ENCODE measurements around the gene CNNM1.

CNNM1 gene

DNA sequence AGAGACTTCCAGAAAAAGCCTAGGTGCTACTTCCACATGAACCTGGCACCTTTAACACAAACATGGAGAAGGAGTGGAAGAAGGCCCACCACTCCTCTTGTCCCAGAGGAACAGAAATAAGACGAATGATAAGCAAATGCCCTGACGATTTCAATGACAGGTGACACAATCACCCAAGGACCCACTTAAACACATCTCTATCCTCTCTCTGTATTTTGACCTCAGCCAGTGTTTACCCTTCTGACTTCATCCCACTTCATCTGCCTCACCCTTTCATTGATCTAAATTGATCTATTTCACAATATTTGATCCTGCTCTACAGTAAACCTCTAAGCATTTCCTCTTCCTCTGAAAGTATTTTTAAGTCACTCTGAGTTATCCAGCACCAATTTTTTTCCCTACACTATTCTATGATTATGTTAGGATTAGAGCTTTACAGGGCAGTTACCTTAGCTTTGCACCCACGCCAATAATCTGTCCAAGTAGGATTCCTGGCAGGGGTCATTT, 92.1 kb downstream of the CNNM1 start:
- no peak for DNase-seq (ENCODE audit: low read depth)

DNA sequence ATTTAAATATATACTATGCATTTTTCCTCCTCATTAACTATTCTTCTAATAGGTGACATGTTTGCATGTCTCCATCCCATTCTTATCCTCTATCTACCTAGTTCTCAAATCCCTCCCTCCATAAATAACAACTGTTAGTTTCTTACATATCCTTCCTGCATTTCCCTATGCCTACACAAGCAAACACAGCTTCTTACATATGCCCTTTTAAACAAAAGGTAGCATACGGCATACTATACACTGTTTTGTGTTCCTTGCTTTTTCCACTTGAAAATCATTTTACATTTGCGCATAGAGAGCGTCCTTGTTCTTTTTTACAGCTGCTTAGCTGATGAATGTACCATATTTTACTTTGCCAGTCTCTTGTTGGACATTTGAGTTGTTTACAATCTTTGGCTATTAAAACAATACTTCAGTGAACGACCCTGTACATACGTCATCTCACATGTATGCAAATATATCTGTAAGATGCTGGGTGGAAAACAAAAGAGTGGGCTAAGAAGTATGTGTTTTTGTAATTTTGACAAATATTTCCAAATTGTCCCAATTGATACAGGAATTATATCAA, 93.5 kb downstream of the CNNM1 start:
- no peak for DNase-seq (ENCODE audit: low read depth)

DNA sequence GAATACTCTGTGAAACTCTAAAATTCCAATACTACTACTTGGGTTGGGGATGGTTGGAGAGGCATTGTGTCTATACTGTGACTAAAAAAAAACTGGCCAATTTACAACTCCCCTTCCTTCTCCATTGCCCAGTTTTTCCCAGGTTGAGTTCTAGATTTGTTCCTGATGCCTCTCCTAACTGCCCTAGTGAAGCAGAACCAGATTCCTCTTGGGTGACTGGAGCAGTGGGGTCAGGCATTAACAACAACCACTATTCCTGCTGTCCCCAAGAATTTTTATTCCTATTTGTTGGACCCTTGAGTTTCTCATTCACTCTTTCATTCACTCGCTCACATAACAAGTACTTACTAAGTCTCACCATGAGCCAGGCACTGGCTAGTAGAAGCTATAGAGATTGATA, 95.5 kb downstream of the CNNM1 start:
- DNase-seq (ENCODE audit: low read depth): no peak

GRCh38 chr10:99425204-99425603, 96.0 kb downstream of the CNNM1 start:
- DNase-seq (ENCODE audit: low read depth): no peak

DNA sequence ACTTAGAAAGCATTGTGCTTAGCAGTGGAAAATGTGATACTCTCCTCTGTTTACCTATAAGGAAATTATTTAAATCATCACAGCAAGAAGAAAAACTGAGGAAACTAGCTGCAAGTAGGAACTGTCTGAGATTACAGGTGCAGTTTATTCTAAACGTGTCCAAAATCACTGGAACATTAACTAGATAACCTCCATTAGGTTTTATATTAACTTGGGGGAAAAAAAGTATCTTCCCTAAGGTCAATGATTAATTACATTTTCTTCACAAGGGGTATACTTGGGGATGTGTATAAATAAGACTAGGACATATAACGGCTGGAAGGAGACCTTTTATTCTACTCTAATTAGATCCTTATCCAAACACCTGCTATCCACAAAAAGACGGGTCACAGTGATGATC, 97.5 kb downstream of the CNNM1 start:
- no peak for DNase-seq (ENCODE audit: low read depth)

DNA sequence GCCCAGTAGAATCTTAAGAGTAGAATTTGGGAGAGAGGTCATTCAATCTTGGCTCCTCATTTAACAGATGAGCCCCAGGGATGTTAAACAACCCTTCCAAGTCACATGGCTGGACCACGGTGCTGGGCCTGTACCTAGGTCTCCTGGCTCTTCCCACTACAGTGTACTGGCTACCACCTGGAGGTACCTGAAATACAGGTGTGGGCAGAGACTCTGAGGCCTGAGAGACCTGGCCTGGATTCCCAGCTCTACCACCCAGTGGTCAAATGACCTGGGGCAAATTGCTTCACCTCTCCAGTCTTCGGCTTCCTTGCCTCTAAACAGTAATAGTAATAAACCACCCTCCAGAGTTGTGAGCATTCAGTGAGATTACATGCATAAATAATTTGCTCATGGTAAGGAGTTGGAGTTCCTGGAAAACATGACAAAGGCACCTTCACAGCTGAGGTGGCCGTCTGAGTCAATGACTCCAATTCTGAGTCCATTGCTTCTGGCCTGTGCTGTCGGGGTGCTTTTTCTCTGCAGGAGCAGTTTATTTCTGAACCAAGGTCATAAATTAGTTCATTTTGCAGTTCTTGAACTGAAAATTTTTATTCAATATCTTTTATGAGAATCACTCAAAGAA, 98.5 kb downstream of the CNNM1 start:
- no peak for DNase-seq (ENCODE audit: low read depth)

DNA sequence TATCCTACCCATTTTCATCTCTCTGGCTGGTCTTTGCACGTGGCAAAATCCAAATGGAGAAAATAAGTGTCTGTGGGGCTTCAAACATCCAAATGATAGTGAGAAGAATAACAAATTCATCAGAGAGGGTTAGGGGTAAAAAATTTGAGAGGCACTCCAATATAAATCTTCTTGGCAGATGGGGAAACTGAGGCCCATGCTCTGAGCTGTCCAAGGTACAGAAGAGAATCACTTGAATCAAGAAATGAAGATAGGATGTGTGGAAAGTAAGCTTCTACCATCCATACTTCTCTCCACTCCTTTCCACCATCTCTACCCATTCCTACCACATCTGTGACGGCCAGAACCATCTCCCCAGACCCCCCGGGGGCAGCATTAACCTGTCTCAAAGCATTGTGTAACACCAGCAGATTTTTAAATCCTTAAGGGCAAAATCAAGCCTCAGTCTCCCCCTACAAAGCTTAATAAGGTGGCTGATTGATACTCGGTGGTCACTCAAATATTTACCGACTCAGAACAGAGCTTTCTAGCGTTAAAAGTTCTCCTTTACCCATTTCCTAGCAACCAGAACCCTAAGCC, 100.5 kb downstream of the CNNM1 start:
- DNase-seq (ENCODE audit: low read depth): no peak

GRCh38 chr10:99430116-99430450, 100.9 kb downstream of the CNNM1 start:
- no peak for DNase-seq (ENCODE audit: low read depth)

DNA sequence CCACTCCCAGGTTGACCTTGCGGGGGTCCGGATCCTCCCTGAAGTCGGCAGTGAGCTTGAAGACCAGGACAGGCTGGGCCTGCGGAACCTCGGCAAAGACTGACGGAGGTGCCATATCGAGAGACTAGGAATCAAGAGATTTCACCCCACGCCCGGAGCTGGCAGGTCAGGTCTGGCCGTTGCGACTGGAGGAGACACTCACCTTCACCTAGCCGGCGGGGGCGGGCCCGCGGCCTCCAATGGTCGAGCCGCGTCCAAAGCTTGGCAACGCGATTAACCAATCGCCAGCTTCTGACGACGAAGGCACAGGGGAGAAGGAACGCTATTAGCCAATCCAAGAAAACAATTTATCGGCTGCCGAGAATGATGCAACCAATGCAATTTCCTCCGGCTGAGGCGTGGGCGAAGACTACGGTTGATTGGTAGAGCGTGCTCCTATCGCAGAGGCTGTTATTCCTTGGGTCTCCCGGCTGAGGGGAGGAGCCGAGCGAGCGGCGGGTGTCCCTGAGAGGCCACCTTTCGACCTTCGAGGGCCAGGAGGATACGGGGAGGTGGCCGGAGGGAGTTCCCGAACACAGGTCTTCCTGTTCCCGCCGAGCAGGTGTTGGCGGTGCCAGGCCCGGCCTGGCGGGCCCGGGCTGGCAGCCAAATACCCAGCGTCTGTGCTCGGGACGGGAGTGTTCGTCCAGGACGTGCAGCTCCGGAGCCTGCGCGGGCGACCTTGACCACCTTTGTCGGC, 101.5 kb downstream of the CNNM1 start, which contains the start of gene GOT1:
TSS of gene GOT1 (minus strand) at position 174 of the 739 bp plus-strand sequence. CDS start at position 115, 59 bp downstream.
- DNase-seq (ENCODE audit: low read depth): peak; percentile 97

GRCh38 chr10:99431190-99431760, 102.1 kb downstream of the CNNM1 start:
- no peak for DNase-seq (ENCODE audit: low read depth)

DNA sequence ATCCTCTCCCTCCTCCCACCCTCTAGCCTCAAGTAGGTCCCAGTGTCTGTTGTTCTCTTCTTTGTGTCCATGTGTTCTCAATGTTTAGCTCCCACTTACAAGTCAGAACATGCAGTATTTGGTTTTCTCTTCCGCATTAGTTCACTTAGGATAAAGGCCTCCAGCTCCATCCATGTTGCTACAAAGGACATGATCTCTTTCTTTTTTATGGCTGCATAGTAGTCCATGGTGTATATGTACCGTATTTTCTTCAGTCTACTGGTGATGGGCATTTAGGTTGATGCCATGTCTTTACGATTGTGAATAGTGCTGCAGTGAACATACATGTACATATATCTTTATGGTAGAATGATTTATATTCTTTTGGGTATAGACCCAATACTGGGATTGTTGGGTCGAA, 102.9 kb downstream of the CNNM1 start:
- DNase-seq (ENCODE audit: low read depth): no peak

DNA sequence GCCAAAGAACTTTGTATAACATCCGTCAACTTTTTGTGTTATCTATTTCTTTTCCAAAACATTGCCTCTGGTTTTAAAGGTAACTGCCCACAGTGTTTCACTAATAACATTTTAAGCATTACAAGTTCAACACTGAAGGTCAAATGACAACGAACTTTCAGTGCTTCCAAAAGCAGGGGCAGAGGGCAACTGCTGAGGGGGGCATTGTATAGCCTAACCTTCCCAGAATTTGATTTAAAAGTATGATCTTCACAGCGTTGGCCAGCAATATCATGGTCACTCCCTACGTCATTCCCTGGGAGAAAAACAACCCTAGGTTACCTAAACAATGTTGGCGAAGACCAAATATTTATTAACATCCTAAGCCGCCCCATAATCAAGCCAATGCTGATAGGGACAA, 103.7 kb downstream of the CNNM1 start:
- no peak for DNase-seq (ENCODE audit: low read depth)

DNA sequence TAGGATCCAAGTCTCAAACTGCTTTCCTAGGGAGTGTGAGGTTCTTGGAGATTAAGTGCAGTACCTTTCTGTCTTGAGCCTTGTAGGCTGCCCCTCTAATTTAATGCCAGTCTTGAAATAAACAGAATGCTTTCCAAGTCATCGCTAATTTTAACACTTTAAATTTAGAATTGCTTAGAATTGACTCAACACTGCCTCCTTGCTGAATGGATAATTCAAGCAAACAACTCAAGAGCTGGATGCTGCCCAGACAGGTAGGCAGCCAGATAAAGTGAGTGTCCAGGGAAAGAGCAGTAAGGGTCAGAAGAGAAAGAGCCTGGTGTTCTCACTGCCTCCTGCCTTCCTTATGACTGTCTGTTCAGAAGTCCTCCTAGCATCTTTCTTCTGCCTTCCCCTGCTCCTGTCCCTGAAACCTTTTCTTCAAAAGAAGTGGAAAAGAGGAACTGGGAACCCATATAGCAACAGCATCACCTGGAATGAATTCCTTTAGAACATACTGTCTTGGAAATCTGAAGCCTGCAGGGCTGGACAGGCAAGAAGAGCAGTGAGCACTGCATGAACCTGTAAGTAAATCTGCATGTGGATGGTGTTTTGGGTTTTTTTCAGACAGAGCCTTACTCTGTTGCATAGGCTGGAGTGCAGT, 104.3 kb downstream of the CNNM1 start:
- DNase-seq (ENCODE audit: low read depth): no peak

DNA sequence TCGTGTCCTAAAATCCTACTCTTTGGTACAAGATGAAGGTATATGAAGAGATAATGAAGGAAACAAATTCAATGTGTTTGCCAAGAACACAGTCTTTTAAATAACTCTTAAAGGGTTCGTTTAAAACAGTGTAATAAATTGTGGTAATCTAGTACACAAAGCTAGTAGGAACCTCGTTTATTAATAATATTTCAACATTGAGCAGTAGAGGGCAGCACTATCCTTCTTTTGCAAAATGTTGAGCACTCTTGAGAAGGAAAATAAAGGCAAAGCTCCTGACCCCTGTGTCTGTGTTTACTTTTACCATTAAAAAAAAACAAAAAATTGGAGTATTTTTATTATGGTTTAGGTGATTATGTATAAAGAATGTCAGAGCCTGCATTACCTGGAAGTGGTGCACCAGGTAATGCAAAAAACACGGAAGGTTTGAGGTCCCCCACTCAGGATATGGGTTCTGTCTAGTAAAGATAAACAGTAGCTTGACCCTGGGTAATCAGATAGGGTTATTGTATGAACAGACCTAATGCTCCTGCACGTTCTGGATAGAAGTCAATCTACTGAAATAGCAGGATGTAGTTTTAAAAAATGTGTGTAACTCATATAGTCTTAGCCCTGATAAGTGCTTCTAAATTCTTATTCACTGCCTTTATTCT, 107.0 kb downstream of the CNNM1 start:
- no peak for DNase-seq (ENCODE audit: low read depth)

DNA sequence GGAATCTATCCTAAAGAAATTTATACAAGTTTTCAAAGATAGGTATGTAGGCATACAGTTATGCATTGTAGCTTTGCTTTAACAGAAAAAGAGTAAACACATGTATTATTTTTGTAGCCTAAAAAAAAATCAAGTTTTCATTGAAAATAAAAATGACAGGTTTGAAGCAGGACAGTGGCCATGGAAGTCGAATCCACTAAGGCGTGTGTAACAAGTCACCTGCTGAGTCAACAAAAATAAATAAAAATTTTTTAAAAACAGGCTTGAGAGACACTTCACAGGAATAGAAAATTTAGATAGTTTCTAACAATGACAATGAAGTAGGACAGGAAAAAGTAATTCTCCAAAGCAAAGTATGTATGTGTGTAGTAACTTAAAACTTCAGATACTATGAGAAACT, 109.7 kb downstream of the CNNM1 start:
- no peak for DNase-seq (ENCODE audit: low read depth)

- no peak for DNase-seq (ENCODE audit: low read depth)
These were observed 113.2 kb downstream of the CNNM1 start for GRCh38 chr10:99442394-99442793.

- DNase-seq (ENCODE audit: low read depth): no peak
These were observed 114.3 kb downstream of the CNNM1 start for GRCh38 chr10:99443500-99443899.

Data from GM04503 (cell line).